ENCODE measurements around the gene IQCE. TPM values are rescaled to one million over a fixed set of nuclear protein-coding genes. Genes with fewer than 3 reads are reported as not detected.

Gene IQCE
- total and polyA plus RNA-seq, 2 experiments from 2014 or later, result 11.8 to 13.3 TPM

DNA sequence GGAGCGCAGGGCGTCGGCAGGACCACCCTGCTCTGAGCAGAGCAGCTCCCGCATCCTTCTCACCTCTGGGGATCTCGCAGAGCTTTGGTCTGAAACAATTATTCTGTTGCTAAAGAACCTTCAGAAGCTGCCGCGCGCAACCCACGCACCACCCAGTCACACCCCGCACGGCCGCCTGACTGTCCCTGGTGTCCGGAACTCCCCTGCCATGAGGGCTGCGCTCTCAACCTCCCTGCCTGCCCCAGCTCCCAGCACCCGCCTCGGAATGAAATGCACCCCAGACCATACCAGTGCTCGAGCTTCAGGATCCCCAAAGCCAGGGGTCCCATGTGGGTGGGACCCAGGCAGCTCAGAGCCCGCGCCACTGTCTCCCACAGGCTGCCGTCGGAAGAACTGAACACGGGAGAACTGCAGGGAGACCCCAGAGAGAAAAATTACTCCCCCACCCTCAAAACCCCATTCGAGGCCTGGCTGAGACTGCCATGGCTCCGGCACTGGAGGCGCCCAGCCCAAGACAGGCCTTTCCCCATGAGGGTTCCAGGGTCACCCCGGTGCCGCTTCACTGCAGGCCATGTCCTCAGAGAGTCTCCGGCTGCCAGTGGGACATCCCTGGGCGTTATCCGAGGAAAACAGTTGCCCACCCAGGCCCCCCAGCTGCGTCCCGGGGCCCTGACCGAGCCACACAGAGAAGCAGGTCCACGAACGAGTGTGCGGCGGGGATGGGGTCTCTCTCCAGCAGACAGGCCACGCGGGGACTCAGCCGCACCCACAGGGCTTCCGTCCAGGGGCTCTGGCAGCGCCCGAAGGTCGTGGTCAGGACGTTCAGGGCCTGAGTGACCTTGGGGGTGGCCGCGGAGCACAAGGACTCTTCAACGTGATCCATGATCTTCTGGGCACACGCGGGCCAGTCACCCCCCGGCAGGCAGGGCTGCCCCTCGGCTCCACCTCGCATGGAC is 15.6 kb upstream of the IQCE start:
- Histone ChIP-seq H3K4me3 (no peak overlapping the region), H2AFZ (no peak overlapping the region), H4K20me1 (ENCODE audit: insufficient read depth, poor library complexity, severe bottlenecking) (no peaks in the 10 kb centered on the region), H3K27me3 (no peaks in the 10 kb centered on the region), H3K4me1 (ENCODE audit: insufficient read depth) (no peaks in the 10 kb centered on the region), H3K27ac (no peak overlapping the region), H3K9me2 (replicated peaks; ENCODE audit: insufficient read depth) (no peaks in the 10 kb centered on the region), H3K4me2 (no peak overlapping the region), H3K9me3 (ENCODE audit: low read depth) (no peaks in the 10 kb centered on the region), H3K79me2 (no peaks in the 10 kb centered on the region), H3K36me3 (replicated peaks; ENCODE audit: insufficient read depth, low read depth) (no peaks in the 10 kb centered on the region)
- WGBS (ENCODE audit: low lambda C conversion rate, missing lambda C conversion rate), result 97% methylated on average over 45 of the region's 53 CpGs
- no peak for DNase-seq (ENCODE audit: low spot score)
- TF ChIP-seq EZH2phosphoT487 (IDR thresholded peaks at IDR 0.05; ENCODE audit: low read depth, severe bottlenecking, unreplicated experiment) (no peak), EZH2 (IDR thresholded peaks at IDR 0.05; ENCODE audit: borderline replicate concordance) (no peak)
- TF ChIP-seq, protein P1, sequence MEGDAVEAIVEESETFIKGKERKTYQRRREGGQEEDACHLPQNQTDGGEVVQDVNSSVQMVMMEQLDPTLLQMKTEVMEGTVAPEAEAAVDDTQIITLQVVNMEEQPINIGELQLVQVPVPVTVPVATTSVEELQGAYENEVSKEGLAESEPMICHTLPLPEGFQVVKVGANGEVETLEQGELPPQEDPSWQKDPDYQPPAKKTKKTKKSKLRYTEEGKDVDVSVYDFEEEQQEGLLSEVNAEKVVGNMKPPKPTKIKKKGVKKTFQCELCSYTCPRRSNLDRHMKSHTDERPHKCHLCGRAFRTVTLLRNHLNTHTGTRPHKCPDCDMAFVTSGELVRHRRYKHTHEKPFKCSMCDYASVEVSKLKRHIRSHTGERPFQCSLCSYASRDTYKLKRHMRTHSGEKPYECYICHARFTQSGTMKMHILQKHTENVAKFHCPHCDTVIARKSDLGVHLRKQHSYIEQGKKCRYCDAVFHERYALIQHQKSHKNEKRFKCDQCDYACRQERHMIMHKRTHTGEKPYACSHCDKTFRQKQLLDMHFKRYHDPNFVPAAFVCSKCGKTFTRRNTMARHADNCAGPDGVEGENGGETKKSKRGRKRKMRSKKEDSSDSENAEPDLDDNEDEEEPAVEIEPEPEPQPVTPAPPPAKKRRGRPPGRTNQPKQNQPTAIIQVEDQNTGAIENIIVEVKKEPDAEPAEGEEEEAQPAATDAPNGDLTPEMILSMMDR (IDR thresholded peaks at IDR 0.05; ENCODE audit: poor library complexity), result no peak

DNA sequence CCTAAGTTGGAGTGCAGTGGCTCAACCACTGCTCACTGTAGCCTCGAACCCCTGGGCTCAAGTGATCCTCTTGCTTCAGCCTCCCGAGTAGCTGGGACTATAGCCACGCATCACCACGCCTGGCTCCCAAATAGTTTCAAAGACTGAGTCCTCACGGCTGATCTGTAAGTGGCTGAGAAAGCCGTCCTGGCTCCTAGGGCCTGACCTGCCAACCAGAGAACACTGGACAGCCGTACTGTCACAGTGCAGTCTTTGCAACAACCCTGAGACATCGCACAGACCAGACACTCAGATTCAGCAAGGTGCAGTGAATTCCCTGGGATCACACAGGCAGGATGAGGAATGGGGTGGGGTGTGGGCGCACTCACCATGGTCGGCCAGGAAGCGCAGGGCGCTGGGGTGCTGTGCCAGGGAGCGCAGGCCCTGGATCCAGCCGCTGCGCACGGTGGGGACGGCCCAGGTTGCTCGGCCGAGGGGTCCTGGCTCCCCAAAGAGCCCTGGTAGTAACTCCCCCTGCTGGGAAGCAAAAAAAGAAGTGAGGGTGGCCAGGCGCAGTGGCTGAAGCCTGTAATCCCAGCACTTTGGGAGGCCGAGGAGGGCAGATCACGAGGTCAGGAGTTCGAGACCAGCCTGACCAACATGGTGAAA is 14.1 kb upstream of the IQCE start:
- no peaks in the 10 kb centered on the region for H3K4me1 ChIP-seq (ENCODE audit: insufficient read depth)
- H3K9me3 ChIP-seq (ENCODE audit: low read depth), result no peaks in the 10 kb centered on the region
- no peak overlapping the region for H2AFZ ChIP-seq
- no peaks in the 10 kb centered on the region for H4K20me1 ChIP-seq (ENCODE audit: insufficient read depth, poor library complexity, severe bottlenecking)
- H3K36me3 ChIP-seq (replicated peaks; ENCODE audit: insufficient read depth, low read depth), result no peaks in the 10 kb centered on the region
- no peak overlapping the region for H3K4me3 ChIP-seq
- TF ChIP-seq, protein P1 (IDR thresholded peaks at IDR 0.05; ENCODE audit: poor library complexity), result no peak
- no peak for TF ChIP-seq EZH2phosphoT487 (IDR thresholded peaks at IDR 0.05; ENCODE audit: low read depth, severe bottlenecking, unreplicated experiment)
- no peak for TF ChIP-seq EZH2 (IDR thresholded peaks at IDR 0.05; ENCODE audit: borderline replicate concordance)
- H3K27ac ChIP-seq, result no peak overlapping the region
- H3K4me2 ChIP-seq, result no peak overlapping the region
- H3K9me2 ChIP-seq (replicated peaks; ENCODE audit: insufficient read depth), result no peaks in the 10 kb centered on the region
- no peak for DNase-seq (ENCODE audit: low spot score)
- H3K27me3 ChIP-seq, result no peaks in the 10 kb centered on the region
- WGBS (ENCODE audit: low lambda C conversion rate, missing lambda C conversion rate), result 96% methylated on average over 23 of the region's 23 CpGs
- H3K79me2 ChIP-seq, result no peaks in the 10 kb centered on the region

- Histone ChIP-seq H3K36me3 (replicated peaks; ENCODE audit: insufficient read depth, low read depth) (no peaks in the 10 kb centered on the region), H4K20me1 (ENCODE audit: insufficient read depth, poor library complexity, severe bottlenecking) (peaks cover 6% of the 10 kb centered on the region), H3K9me3 (ENCODE audit: low read depth) (no peaks in the 10 kb centered on the region), H3K4me3 (no peak overlapping the region), H2AFZ (no peak overlapping the region), H3K79me2 (no peaks in the 10 kb centered on the region), H3K27me3 (no peaks in the 10 kb centered on the region), H3K4me1 (ENCODE audit: insufficient read depth) (no peaks in the 10 kb centered on the region), H3K27ac (no peak overlapping the region), H3K4me2 (no peak overlapping the region), H3K9me2 (replicated peaks; ENCODE audit: insufficient read depth) (no peaks in the 10 kb centered on the region)
- TF ChIP-seq, protein P1 (IDR thresholded peaks at IDR 0.05; ENCODE audit: poor library complexity), result no peak
- TF ChIP-seq EZH2 (IDR thresholded peaks at IDR 0.05; ENCODE audit: borderline replicate concordance) (no peak), EZH2phosphoT487 (IDR thresholded peaks at IDR 0.05; ENCODE audit: low read depth, severe bottlenecking, unreplicated experiment) (no peak)
- WGBS (ENCODE audit: low lambda C conversion rate, missing lambda C conversion rate), result 98% methylated on average over 20 of the region's 20 CpGs
- no peak for DNase-seq (ENCODE audit: low spot score)
Observed at GRCh38 chr7:2545746-2546425, 12.9 kb upstream of the IQCE start.
